Measurements from ENCODE around the gene IQSEC2.

GRCh38 chrX:53308836-53309235, 27.5 kb upstream of the IQSEC2 start:
- TF ChIP-seq CTCF (IDR thresholded peaks at IDR 0.05; ENCODE audit: insufficient read depth, low read length) (no peak), POLR2AphosphoS5 (IDR thresholded peaks at IDR 0.05; ENCODE audit: low read depth) (no peak), GABPA (IDR thresholded peaks at IDR 0.05; ENCODE audit: low read depth) (no peak), REST (IDR thresholded peaks at IDR 0.05; ENCODE audit: insufficient replicate concordance, low read depth) (no peak)

Measured in HL-60 (cell line).